ENCODE results near the gene SMOC2. TPM values are rescaled to one million over a fixed set of nuclear protein-coding genes. Genes with fewer than 3 reads are reported as not detected.
"Not testable (repeated sequence)": the region's sequence is repeated elsewhere in the genome, so short reads cannot be mapped to it uniquely, and the experiment has no call there.

SMOC2 gene
- total RNA-seq, 8 experiments from 2014 or later, result 0.15 to 31.4 (median 0.94) TPM; not detected in 2

- WGBS, 10 experiments, result 0 to 83% (median 17%) methylated on average over 1 to 2 of the region's 4 CpGs; no CpG with 5 or more reads in 2 of the 10 experiments
- Histone ChIP-seq H3K27ac (peak overlapping the region; percentile 12 to 16), H3K4me1 (replicated peaks in 1 of 2) (peaks cover 43 to 44% of the 10 kb centered on the region in 2 donors), H3K4me3 (no peak overlapping the region)
- in situ Hi-C loops (cut with MboI; ENCODE audit: low pct_unique_long_range_greater_than_20kb in 2 of 9, low sequenced_read_pairs in 9 of 9, unreplicated experiment in 9 of 9), result no loop called here
- peak in 4 of 8 experiments; percentile 13 to 48 (median 36) for ATAC-seq (replicated peaks in 6 of 8)
Observed at GRCh38 chr6:168603234-168603633, 162.2 kb downstream of the SMOC2 start.

GRCh38 chr6:168605964-168606363 is 165.0 kb downstream of the SMOC2 start:
- ATAC-seq (replicated peaks in 6 of 8), result no peak
- Histone ChIP-seq H3K27ac (no peak overlapping the region), H3K4me3 (no peak overlapping the region), H3K4me1 (replicated peaks in 1 of 2) (peaks cover 61 to 65% of the 10 kb centered on the region in 2 donors)
- in situ Hi-C loops (cut with MboI; ENCODE audit: low pct_unique_long_range_greater_than_20kb in 2 of 9, low sequenced_read_pairs in 9 of 9, unreplicated experiment in 9 of 9), result no loop called here
- 16 to 100% (median 85%) methylated on average over 1 to 5 of the region's 7 CpGs; no CpG with 5 or more reads in 2 of the 10 experiments for WGBS, 10 experiments

GRCh38 chr6:168606722-168607121 is 165.7 kb downstream of the SMOC2 start:
- Histone ChIP-seq H3K4me3 (no peak overlapping the region), H3K4me1 (replicated peaks in 1 of 2) (peaks cover 55 to 57% of the 10 kb centered on the region in 2 donors), H3K27ac (peak overlapping the region in 1 of 2 donors; percentile 75)
- ATAC-seq (replicated peaks in 6 of 8), result no peak
- in situ Hi-C loops (cut with MboI; ENCODE audit: low pct_unique_long_range_greater_than_20kb in 2 of 9, low sequenced_read_pairs in 9 of 9, unreplicated experiment in 9 of 9), result no loop called here
- 32 to 100% (median 89%) methylated on average over 1 to 9 of the region's 16 CpGs; no CpG with 5 or more reads in 3 of the 10 experiments for WGBS, 10 experiments

GRCh38 chr6:168607272-168608112 is 166.5 kb downstream of the SMOC2 start:
- Histone ChIP-seq H3K4me3 (no peak overlapping the region), H3K27ac (peak overlapping the region; percentile 41 to 75), H3K4me1 (replicated peaks in 1 of 2) (peaks cover 47 to 51% of the 10 kb centered on the region in 2 donors)
- in situ Hi-C loops (cut with MboI; ENCODE audit: low pct_unique_long_range_greater_than_20kb in 2 of 9, low sequenced_read_pairs in 9 of 9, unreplicated experiment in 9 of 9), result no loop called here
- ATAC-seq (replicated peaks in 6 of 8), result peak in 5 of 8 experiments; percentile 83 to 99 (median 95)
- 30 to 100% (median 65%) methylated on average over 1 to 4 of the region's 15 CpGs; no CpG with 5 or more reads in 3 of the 10 experiments for WGBS, 10 experiments

GRCh38 chr6:168608113-168608400 is 167.1 kb downstream of the SMOC2 start:
- 0 to 97% (median 43%) methylated on average over 1 to 6 of the region's 11 CpGs; no CpG with 5 or more reads in 6 of the 10 experiments for WGBS, 10 experiments
- Histone ChIP-seq H3K4me1 (replicated peaks in 1 of 2) (peaks cover 41 to 46% of the 10 kb centered on the region in 2 donors), H3K4me3 (no peak overlapping the region), H3K27ac (peak overlapping the region; percentile 41 to 73)
- ATAC-seq (replicated peaks in 6 of 8), result no peak
- in situ Hi-C loops (cut with MboI; ENCODE audit: low pct_unique_long_range_greater_than_20kb in 2 of 9, low sequenced_read_pairs in 9 of 9, unreplicated experiment in 9 of 9), result no loop called here

GRCh38 chr6:168609026-168609685 is 168.2 kb downstream of the SMOC2 start:
- no peak overlapping the region for H3K4me3 ChIP-seq
- 0 to 93% (median 65%) methylated on average over 1 to 12 of the region's 13 CpGs for WGBS, 10 experiments
- H3K27ac ChIP-seq, result peak overlapping the region; percentile 21 to 59
- ATAC-seq (replicated peaks in 6 of 8), result peak in 1 of 8 experiments; percentile 59
- H3K4me1 ChIP-seq (replicated peaks in 1 of 2), result peaks cover 35 to 38% of the 10 kb centered on the region in 2 donors
- in situ Hi-C loops (cut with MboI; ENCODE audit: low pct_unique_long_range_greater_than_20kb in 2 of 9, low sequenced_read_pairs in 9 of 9, unreplicated experiment in 9 of 9), result no loop called here

- in situ Hi-C loops (cut with MboI; ENCODE audit: low pct_unique_long_range_greater_than_20kb in 2 of 9, low sequenced_read_pairs in 9 of 9, unreplicated experiment in 9 of 9), result no loop called here
- 18 to 93% (median 69%) methylated on average over 4 to 8 of the region's 9 CpGs; no CpG with 5 or more reads in 4 of the 10 experiments for WGBS, 10 experiments
- Histone ChIP-seq H3K4me3 (no peak overlapping the region), H3K27ac (peak overlapping the region in 1 of 2 donors; percentile 59), H3K4me1 (replicated peaks in 1 of 2) (peaks cover 35 to 38% of the 10 kb centered on the region in 2 donors)
- ATAC-seq (replicated peaks in 6 of 8), result peak in 3 of 8 experiments; percentile 6 to 35 (median 8)
Observed at GRCh38 chr6:168609914-168610490, 169.0 kb downstream of the SMOC2 start.

GRCh38 chr6:168610966-168611365 is 170.0 kb downstream of the SMOC2 start:
- WGBS, 10 experiments, result 83 to 97% (median 93%) methylated on average over 2 to 4 of the region's 12 CpGs; no CpG with 5 or more reads in 7 of the 10 experiments
- H3K27ac ChIP-seq; in situ Hi-C loops (cut with MboI; ENCODE audit: low pct_unique_long_range_greater_than_20kb in 2 of 9, low sequenced_read_pairs in 9 of 9, unreplicated experiment in 9 of 9); ATAC-seq (replicated peaks in 6 of 8); H3K4me3 ChIP-seq: not testable (repeated sequence)
- H3K4me1 ChIP-seq (replicated peaks in 1 of 2), result peaks cover 35 to 38% of the 10 kb centered on the region in 2 donors

GRCh38 chr6:168611691-168612090 is 170.7 kb downstream of the SMOC2 start:
- 80 to 100% (median 89%) methylated on average over 1 to 8 of the region's 14 CpGs; no CpG with 5 or more reads in 6 of the 10 experiments for WGBS, 10 experiments
- peaks cover 33 to 37% of the 10 kb centered on the region in 2 donors for H3K4me1 ChIP-seq (replicated peaks in 1 of 2)
- ATAC-seq (replicated peaks in 6 of 8), result no peak
- in situ Hi-C loops (cut with MboI; ENCODE audit: low pct_unique_long_range_greater_than_20kb in 2 of 9, low sequenced_read_pairs in 9 of 9, unreplicated experiment in 9 of 9), result no loop called here
- no peak overlapping the region for H3K4me3 ChIP-seq
- H3K27ac ChIP-seq, result no peak overlapping the region

GRCh38 chr6:168612586-168612985 is 171.6 kb downstream of the SMOC2 start:
- H3K27ac ChIP-seq, result no peak overlapping the region
- ATAC-seq (replicated peaks in 6 of 8), result no peak
- WGBS, 10 experiments, result 25 to 95% (median 72%) methylated on average over 1 to 8 of the region's 13 CpGs; no CpG with 5 or more reads in 4 of the 10 experiments
- no peak overlapping the region for H3K4me3 ChIP-seq
- in situ Hi-C loops (cut with MboI; ENCODE audit: low pct_unique_long_range_greater_than_20kb in 2 of 9, low sequenced_read_pairs in 9 of 9, unreplicated experiment in 9 of 9), result no loop called here
- H3K4me1 ChIP-seq (replicated peaks in 1 of 2), result peaks cover 24 to 33% of the 10 kb centered on the region in 2 donors

GRCh38 chr6:168615837-168616236 is 174.9 kb downstream of the SMOC2 start:
- in situ Hi-C loops (cut with MboI; ENCODE audit: low pct_unique_long_range_greater_than_20kb in 2 of 9, low sequenced_read_pairs in 9 of 9, unreplicated experiment in 9 of 9), result no loop called here
- no peak for ATAC-seq (replicated peaks in 6 of 8)
- H3K4me1 ChIP-seq (replicated peaks in 1 of 2), result peaks cover 0 to 10% of the 10 kb centered on the region in 2 donors
- no peak overlapping the region for H3K4me3 ChIP-seq
- 17 to 100% (median 88%) methylated on average over 1 to 5 of the region's 6 CpGs; no CpG with 5 or more reads in 4 of the 10 experiments for WGBS, 10 experiments
- H3K27ac ChIP-seq, result no peak overlapping the region

GRCh38 chr6:168616816-168617765 is 176.1 kb downstream of the SMOC2 start:
- in situ Hi-C loops (cut with MboI; ENCODE audit: low pct_unique_long_range_greater_than_20kb in 2 of 9, low sequenced_read_pairs in 9 of 9, unreplicated experiment in 9 of 9), result no loop called here
- Histone ChIP-seq H3K4me1 (replicated peaks in 1 of 2) (peaks cover 0 to 10% of the 10 kb centered on the region in 2 donors), H3K4me3 (no peak overlapping the region), H3K27ac (no peak overlapping the region)
- peak in 4 of 8 experiments; percentile 55 to 72 (median 64) for ATAC-seq (replicated peaks in 6 of 8)
- 27 to 100% (median 71%) methylated on average over 1 to 16 of the region's 21 CpGs; no CpG with 5 or more reads in 1 of the 10 experiments for WGBS, 10 experiments
